ENCODE data around the gene HABP2. TPM values are rescaled to one million over a fixed set of nuclear protein-coding genes. Genes with fewer than 3 reads are reported as not detected.

HABP2 gene
- total RNA-seq, 1 donor from 2014 or later = not detected

DNA sequence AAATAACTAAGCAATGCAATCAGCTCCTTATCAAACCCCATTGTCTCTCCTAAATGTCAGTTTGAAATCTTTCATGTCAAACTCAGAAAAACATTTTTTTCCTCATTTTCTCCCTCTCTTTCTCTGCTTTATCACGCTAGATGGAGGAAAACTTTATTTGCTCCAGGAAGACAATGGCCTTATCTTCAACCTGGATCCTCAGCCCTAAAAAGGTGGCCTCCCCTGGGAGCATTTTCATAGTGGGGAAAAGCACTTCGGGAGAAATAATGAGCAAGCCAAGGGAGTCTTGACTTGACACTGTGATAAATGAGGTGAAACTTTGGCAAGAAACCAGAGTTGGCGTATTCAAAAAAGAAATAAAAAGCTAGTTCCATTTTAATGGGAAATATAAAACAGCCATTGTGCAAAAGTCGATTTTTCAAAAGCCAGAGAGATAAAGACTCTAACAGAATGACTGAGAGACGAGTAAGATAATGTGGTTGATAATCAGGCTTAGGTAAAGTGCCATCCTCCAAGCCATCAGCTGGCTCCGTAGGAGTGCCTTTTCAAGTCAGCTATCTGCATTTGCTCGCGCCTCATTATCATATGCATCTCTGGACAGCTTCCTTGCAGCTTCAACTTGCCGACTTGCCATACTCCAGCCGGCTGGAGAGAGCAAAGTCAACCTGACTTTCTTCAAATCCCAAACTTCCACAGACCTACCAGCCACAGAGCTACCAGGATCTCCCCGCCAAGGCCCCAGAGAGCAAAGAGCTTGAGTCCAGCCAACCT, 19.9 kb downstream of the HABP2 start:
- peaks cover 2% of the 10 kb centered on the region for H3K9me3 Mint-ChIP-seq (ENCODE audit: unreplicated experiment)
- DNase-seq = no peak
- TF ChIP-seq, protein P1, sequence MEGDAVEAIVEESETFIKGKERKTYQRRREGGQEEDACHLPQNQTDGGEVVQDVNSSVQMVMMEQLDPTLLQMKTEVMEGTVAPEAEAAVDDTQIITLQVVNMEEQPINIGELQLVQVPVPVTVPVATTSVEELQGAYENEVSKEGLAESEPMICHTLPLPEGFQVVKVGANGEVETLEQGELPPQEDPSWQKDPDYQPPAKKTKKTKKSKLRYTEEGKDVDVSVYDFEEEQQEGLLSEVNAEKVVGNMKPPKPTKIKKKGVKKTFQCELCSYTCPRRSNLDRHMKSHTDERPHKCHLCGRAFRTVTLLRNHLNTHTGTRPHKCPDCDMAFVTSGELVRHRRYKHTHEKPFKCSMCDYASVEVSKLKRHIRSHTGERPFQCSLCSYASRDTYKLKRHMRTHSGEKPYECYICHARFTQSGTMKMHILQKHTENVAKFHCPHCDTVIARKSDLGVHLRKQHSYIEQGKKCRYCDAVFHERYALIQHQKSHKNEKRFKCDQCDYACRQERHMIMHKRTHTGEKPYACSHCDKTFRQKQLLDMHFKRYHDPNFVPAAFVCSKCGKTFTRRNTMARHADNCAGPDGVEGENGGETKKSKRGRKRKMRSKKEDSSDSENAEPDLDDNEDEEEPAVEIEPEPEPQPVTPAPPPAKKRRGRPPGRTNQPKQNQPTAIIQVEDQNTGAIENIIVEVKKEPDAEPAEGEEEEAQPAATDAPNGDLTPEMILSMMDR (IDR thresholded peaks at IDR 0.05; ENCODE audit: partially characterized antibody, unreplicated experiment) = no peak
- H3K4me3 Mint-ChIP-seq (ENCODE audit: unreplicated experiment) = no peak overlapping the region
- peaks cover 8% of the 10 kb centered on the region for H3K27me3 Mint-ChIP-seq (ENCODE audit: unreplicated experiment)
- H3K36me3 Mint-ChIP-seq (ENCODE audit: unreplicated experiment) = peaks cover 4% of the 10 kb centered on the region
- H3K27ac Mint-ChIP-seq (ENCODE audit: unreplicated experiment) = no peak overlapping the region
- H3K4me1 Mint-ChIP-seq (ENCODE audit: low read depth, unreplicated experiment) = no peaks in the 10 kb centered on the region

DNA sequence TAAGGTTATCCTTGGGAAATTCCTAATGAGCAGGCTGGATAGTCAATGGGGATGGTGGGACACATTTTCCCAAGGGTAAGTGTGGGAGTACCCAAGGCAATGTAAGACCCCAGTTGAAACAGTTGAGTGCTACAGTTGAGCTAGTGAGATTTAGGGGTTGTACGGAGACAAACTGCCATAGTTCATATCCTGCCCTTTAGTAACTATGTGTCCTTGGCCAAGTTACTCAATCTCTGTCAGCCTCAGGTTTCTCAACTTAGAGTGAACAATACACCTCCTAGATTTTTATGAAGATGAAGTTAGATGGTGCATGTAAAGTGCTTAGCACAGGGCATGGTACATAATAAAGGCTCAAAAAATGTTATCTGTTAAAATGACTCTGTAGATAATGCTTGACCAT, 20.5 kb downstream of the HABP2 start:
- TF ChIP-seq, protein P1 (IDR thresholded peaks at IDR 0.05; ENCODE audit: partially characterized antibody, unreplicated experiment) = no peak
- DNase-seq = no peak

GRCh38 chr10:113576852-113577251, 24.0 kb downstream of the HABP2 start:
- Mint-ChIP-seq H3K4me3 (ENCODE audit: unreplicated experiment) (no peak overlapping the region), H3K4me1 (ENCODE audit: low read depth, unreplicated experiment) (no peaks in the 10 kb centered on the region), H3K9me3 (ENCODE audit: unreplicated experiment) (peaks cover 2% of the 10 kb centered on the region), H3K27ac (ENCODE audit: unreplicated experiment) (no peak overlapping the region), H3K27me3 (ENCODE audit: unreplicated experiment) (peaks cover 6% of the 10 kb centered on the region), H3K36me3 (ENCODE audit: unreplicated experiment) (no peaks in the 10 kb centered on the region)
- DNase-seq = no peak
- TF ChIP-seq, protein P1 (IDR thresholded peaks at IDR 0.05; ENCODE audit: partially characterized antibody, unreplicated experiment) = no peak

More for the DNA sequence above, 20.5 kb downstream of the HABP2 start:
- Mint-ChIP-seq H3K36me3 (ENCODE audit: unreplicated experiment) (no peaks in the 10 kb centered on the region), H3K4me3 (ENCODE audit: unreplicated experiment) (no peak overlapping the region), H3K9me3 (ENCODE audit: unreplicated experiment) (peaks cover 2% of the 10 kb centered on the region), H3K27ac (ENCODE audit: unreplicated experiment) (no peak overlapping the region), H3K4me1 (ENCODE audit: low read depth, unreplicated experiment) (no peaks in the 10 kb centered on the region), H3K27me3 (ENCODE audit: unreplicated experiment) (peaks cover 8% of the 10 kb centered on the region)

DNA sequence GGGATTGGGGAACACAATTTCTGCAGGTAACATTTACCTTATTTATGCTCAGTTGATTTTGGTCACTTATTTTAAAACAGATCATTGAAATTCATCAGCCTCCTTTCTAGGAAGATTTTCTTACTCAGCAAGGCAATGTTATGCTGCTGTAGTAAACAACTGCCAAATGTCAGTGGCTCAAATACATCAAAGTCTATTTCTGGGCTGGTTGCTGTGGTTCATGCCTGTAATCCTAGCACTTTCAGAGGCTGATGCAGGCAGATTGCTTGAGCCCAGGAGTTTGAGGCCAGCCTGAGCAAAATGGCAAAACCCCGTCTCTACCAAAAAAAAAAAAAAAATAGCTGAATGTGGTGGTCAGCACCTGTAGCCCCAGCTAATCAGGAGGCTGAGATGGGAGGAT, 25.9 kb downstream of the HABP2 start:
- H3K27me3 Mint-ChIP-seq (ENCODE audit: unreplicated experiment) = peaks cover 4% of the 10 kb centered on the region
- H3K36me3 Mint-ChIP-seq (ENCODE audit: unreplicated experiment) = no peaks in the 10 kb centered on the region
- no peak for DNase-seq
- no peak overlapping the region for H3K4me3 Mint-ChIP-seq (ENCODE audit: unreplicated experiment)
- TF ChIP-seq, protein P1 (IDR thresholded peaks at IDR 0.05; ENCODE audit: partially characterized antibody, unreplicated experiment) = no peak
- peaks cover 2% of the 10 kb centered on the region for H3K9me3 Mint-ChIP-seq (ENCODE audit: unreplicated experiment)
- H3K27ac Mint-ChIP-seq (ENCODE audit: unreplicated experiment) = no peak overlapping the region
- no peaks in the 10 kb centered on the region for H3K4me1 Mint-ChIP-seq (ENCODE audit: low read depth, unreplicated experiment)

DNA sequence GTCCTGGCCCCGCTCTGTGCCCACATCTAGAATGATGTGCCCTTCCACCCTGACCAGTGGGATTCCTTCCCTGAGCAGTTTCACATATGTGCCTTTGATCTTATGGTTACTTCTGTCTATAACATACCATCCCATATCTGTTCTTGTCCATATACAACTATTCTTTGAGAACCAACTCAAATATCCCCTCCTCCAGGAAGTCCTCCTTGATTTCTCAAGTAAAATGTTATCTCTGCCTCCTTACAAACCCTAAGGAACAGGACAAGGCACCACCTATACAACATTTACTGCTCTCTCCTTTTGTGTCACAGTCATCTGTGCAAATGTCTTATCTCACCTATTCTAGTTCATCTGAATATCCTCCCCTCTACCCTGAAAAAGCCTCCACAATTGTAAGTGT, 28.2 kb downstream of the HABP2 start:
- H3K27me3 Mint-ChIP-seq (ENCODE audit: unreplicated experiment) = peaks cover 3% of the 10 kb centered on the region

More for the DNA sequence above, 28.2 kb downstream of the HABP2 start:
- Mint-ChIP-seq H3K9me3 (ENCODE audit: unreplicated experiment) (no peaks in the 10 kb centered on the region), H3K4me1 (ENCODE audit: low read depth, unreplicated experiment) (no peaks in the 10 kb centered on the region), H3K36me3 (ENCODE audit: unreplicated experiment) (no peaks in the 10 kb centered on the region), H3K27ac (ENCODE audit: unreplicated experiment) (no peak overlapping the region), H3K4me3 (ENCODE audit: unreplicated experiment) (no peak overlapping the region)
- DNase-seq = no peak
- TF ChIP-seq, protein P1 (IDR thresholded peaks at IDR 0.05; ENCODE audit: partially characterized antibody, unreplicated experiment) = no peak
